ENCODE results near the gene SH2D7. TPM values are rescaled to one million over a fixed set of nuclear protein-coding genes. Genes with fewer than 3 reads are reported as not detected.

The SH2D7 gene
- total RNA-seq, 1 experiment from 2014 or later = not detected

- ChIA-PET POLR2A (interaction anchor here (1.2 kb wide), 1 partner anchor 9 kb away, joined by 3 read pairs; no protein-coding TSS in a partner anchor), CTCF (interaction anchor here (0.6 to 1.2 kb wide), 4 partner anchors 30 to 766 kb away, joined by 3 to 4 read pairs (median 3); no protein-coding TSS in a partner anchor)
- intact Hi-C loops (cut with micrococcal nuclease) = no loop called here
- no TSS peak for BruUV-seq (replicated peaks)
- DNase-seq (ENCODE audit: unreplicated experiment) = no peak
- Mint-ChIP-seq H3K4me3 (ENCODE audit: unreplicated experiment) (no peak overlapping the region), H3K4me1 (ENCODE audit: insufficient read depth, unreplicated experiment) (peaks cover 59% of the 10 kb centered on the region), H3K36me3 (ENCODE audit: insufficient read depth, unreplicated experiment) (peaks cover 18% of the 10 kb centered on the region), H3K9me3 (ENCODE audit: unreplicated experiment) (no peaks in the 10 kb centered on the region), H3K27me3 (ENCODE audit: insufficient read depth, unreplicated experiment) (no peaks in the 10 kb centered on the region), H3K27ac (ENCODE audit: low read depth, unreplicated experiment) (peak overlapping the region; percentile 75)
- TF ChIP-seq, protein P1, sequence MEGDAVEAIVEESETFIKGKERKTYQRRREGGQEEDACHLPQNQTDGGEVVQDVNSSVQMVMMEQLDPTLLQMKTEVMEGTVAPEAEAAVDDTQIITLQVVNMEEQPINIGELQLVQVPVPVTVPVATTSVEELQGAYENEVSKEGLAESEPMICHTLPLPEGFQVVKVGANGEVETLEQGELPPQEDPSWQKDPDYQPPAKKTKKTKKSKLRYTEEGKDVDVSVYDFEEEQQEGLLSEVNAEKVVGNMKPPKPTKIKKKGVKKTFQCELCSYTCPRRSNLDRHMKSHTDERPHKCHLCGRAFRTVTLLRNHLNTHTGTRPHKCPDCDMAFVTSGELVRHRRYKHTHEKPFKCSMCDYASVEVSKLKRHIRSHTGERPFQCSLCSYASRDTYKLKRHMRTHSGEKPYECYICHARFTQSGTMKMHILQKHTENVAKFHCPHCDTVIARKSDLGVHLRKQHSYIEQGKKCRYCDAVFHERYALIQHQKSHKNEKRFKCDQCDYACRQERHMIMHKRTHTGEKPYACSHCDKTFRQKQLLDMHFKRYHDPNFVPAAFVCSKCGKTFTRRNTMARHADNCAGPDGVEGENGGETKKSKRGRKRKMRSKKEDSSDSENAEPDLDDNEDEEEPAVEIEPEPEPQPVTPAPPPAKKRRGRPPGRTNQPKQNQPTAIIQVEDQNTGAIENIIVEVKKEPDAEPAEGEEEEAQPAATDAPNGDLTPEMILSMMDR (IDR thresholded peaks at IDR 0.05; ENCODE audit: unreplicated experiment) = no peak
Measured at GRCh38 chr15:78070049-78070700, 22.2 kb upstream of the SH2D7 start.

GRCh38 chr15:78071383-78071782, 21.0 kb upstream of the SH2D7 start:
- no TSS peak for BruUV-seq (replicated peaks)
- CTCF ChIA-PET = interaction anchor here (0.7 to 2.2 kb wide), 3 partner anchors 38 to 124 kb away, joined by 3 to 6 read pairs (median 3); no protein-coding TSS in a partner anchor
- peaks cover 12% of the 10 kb centered on the region for H3K36me3 Mint-ChIP-seq (ENCODE audit: insufficient read depth, unreplicated experiment)
- H3K4me3 Mint-ChIP-seq (ENCODE audit: unreplicated experiment) = no peak overlapping the region
- no peak overlapping the region for H3K27ac Mint-ChIP-seq (ENCODE audit: low read depth, unreplicated experiment)
- H3K9me3 Mint-ChIP-seq (ENCODE audit: unreplicated experiment) = no peaks in the 10 kb centered on the region
- POLR2A ChIA-PET = interaction anchor here (0.6 kb wide), 1 partner anchor 76 kb away, joined by 3 read pairs; no protein-coding TSS in a partner anchor
- DNase-seq (ENCODE audit: unreplicated experiment) = no peak
- no peaks in the 10 kb centered on the region for H3K27me3 Mint-ChIP-seq (ENCODE audit: insufficient read depth, unreplicated experiment)
- TF ChIP-seq, protein P1 (IDR thresholded peaks at IDR 0.05; ENCODE audit: unreplicated experiment) = no peak
- H3K4me1 Mint-ChIP-seq (ENCODE audit: insufficient read depth, unreplicated experiment) = peaks cover 68% of the 10 kb centered on the region
- intact Hi-C loops (cut with micrococcal nuclease) = no loop called here

DNA sequence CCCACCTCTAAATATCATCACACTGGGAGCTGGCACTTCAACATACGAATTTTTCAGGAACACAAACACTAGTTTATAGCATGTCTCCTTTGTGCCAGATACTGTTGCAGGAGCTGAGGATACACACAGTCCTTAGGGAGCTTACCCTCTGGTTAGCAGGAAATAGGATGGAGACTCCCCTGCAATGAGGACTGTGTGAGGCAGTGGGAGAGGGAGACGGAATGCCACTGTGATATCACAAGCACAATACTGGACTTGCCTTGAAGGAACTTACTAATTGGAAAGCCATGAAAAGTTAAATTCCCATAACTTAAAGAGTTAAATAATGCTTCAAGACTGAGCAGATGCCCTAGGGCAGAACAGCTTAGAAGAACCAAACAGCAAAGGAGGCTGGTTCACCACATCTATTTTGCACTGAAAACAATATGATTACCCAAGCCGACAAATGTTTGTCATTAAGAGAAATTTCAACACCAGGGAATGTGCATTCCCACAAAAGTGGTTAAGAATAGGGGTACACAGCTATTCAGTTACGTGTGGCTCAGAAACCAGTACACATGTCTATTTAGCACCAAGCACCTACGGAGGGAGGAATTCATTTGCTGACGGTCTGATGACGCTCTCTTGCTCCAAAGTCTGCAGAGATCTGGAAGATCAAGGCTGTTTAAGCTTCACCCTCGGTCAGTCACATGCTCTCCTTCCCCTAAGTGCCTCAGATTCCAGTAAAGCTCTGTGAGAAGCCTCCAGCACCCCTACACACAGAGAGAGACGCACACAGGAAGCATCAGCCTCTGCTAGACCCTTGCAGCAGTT, 20.1 kb upstream of the SH2D7 start:
- BruUV-seq (replicated peaks) = no TSS peak
- Mint-ChIP-seq H3K27me3 (ENCODE audit: insufficient read depth, unreplicated experiment) (no peaks in the 10 kb centered on the region), H3K4me3 (ENCODE audit: unreplicated experiment) (no peak overlapping the region), H3K9me3 (ENCODE audit: unreplicated experiment) (no peaks in the 10 kb centered on the region), H3K27ac (ENCODE audit: low read depth, unreplicated experiment) (peak overlapping the region; percentile 39), H3K4me1 (ENCODE audit: insufficient read depth, unreplicated experiment) (peaks cover 59% of the 10 kb centered on the region), H3K36me3 (ENCODE audit: insufficient read depth, unreplicated experiment) (peaks cover 12% of the 10 kb centered on the region)
- intact Hi-C loops (cut with micrococcal nuclease) = no loop called here
- CTCF ChIA-PET = interaction anchor here (0.6 to 2.2 kb wide), 3 partner anchors 37 to 386 kb away, joined by 3 to 6 read pairs (median 3); no protein-coding TSS in a partner anchor
- no peak for DNase-seq (ENCODE audit: unreplicated experiment)
- POLR2A ChIA-PET = interaction anchor here (0.6 to 1.5 kb wide), 2 partner anchors 65 to 77 kb away, joined by 3 to 6 read pairs; no protein-coding TSS in a partner anchor
- TF ChIP-seq, protein P1 (IDR thresholded peaks at IDR 0.05; ENCODE audit: unreplicated experiment) = no peak

Data from MCF 10A (cell line).